HPDE6-E6E7 (cell line): ENCODE results near the gene UBE2D4.
"Not testable (repeated sequence)": the region's sequence is repeated elsewhere in the genome, so short reads cannot be mapped to it uniquely, and the experiment has no call there.

ENCODE experiments used
- DNase-seq: peaks from one replicate; pipeline ENCODE4 v3.0.0; 2011; ENCODE audit warnings: missing footprints; ENCODE audit errors: extremely low spot score

UBE2D4 gene

DNA sequence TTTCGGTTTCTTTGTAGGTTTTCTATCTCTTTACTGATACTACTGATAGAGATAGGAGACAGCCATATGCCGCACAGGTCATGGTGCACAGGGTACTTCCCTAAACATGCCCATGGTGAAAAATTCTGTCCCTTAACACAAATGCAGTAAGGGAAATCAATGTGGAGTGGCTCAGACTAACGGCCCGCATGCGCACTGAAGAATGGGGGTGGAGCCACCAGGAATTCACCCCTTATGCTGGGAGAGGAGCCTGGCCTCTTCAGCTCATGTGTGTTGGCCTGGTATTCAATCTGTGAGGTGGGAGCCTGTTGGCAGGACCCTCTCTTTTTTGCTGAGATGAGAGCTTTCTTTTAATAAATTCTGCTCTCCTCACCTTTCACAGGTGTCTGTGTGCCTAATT lies 11.4 kb upstream of the UBE2D4 start:
- no peak for DNase-seq

GRCh38 chr7:43915907-43916306 lies 10.3 kb upstream of the UBE2D4 start:
- DNase-seq = no peak

GRCh38 chr7:43921423-43921822 lies 4.8 kb upstream of the UBE2D4 start:
- no peak for DNase-seq

GRCh38 chr7:43922726-43923125 lies 3.5 kb upstream of the UBE2D4 start:
- DNase-seq = no peak

DNA sequence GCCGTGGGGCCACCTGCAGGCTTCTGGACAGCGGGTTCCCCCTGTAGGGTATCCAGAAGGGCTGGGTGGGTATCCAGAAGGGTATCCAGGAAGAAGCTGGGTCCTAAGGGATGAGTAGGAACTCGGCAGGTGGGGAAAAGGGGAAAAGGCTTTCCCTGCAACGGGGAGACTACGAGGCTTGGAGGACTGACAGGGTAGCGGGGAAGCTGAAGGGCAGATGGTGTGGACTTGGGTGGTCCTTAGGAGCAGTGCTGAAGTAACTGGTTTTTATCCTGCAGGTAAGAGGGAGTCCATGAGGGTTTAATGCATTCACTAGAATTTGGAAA lies 525 bp downstream of the UBE2D4 start:
- DNase-seq = no peak

- no peak for DNase-seq
Observed at GRCh38 chr7:43927810-43928209, 1.6 kb downstream of the UBE2D4 start.

- no peak for DNase-seq
Observed at GRCh38 chr7:43929529-43930457, 3.6 kb downstream of the UBE2D4 start.

DNA sequence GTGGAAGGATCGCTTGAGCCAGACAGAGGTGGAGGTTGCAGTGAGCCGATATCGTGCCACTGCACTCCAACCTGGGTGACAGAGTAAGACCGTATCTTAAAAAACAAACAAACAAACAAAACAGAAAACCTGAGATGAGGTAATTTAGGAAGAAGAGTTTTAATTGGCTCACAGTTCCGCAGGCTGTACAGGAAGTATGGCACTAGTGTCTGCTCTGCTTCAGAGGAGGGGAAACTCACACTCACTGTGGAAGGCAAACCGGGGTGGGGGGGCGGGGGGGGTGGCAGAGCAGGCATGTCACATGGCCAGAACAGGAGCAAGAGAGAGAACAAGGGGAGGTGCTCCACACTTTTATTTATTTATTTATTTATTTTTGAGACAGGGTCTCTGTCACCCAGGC lies 5.1 kb downstream of the UBE2D4 start:
- DNase-seq = no peak

DNA sequence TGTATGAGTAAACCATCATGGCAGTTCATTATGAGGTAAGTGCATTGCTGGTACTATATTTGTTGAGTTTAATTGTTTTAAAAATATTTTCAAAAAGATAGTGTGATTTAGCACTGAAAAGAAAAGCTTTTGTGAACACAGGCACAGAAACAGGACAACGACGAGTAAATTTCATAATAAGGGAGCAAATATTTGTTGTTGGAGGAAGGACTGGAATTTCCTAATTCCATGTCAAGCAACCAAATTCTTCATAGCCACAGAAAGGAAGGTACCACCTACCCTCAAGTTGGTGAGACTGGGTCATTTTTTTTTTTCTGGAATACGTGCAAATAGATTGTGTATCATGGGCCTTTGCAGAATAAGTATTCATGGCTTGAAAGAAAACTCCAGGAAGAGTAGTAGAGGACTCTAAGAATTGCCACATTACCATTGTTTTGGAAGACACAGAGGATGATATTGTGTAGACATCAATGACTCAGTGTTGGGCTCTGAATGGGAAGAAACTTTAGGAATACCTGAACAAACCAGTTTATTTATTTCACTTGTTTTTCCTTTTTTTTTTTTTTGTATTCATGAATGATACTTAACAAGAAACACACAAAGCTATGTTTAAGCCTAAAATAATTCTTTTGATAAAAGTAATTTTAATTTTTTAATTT lies 7.8 kb downstream of the UBE2D4 start:
- no peak for DNase-seq

DNA sequence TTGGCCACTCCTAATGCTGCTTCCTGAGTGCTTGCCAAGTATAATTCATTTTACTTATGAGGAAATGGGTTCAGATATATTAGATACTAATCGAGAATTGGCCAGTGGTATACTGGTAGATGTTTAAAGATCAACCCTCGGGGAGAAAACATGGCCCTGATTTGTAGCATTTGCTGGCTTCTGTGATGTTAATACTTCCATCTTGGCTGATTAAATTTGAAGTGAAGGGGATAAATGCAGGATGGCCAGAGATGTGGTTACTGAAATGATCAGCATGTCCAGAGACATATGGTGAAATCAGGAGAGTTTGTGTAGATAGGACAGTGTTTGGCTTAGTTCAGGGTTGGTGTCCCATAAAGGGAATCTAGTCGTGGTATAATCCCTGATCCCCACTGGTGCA lies 11.2 kb downstream of the UBE2D4 start:
- DNase-seq = no peak

DNA sequence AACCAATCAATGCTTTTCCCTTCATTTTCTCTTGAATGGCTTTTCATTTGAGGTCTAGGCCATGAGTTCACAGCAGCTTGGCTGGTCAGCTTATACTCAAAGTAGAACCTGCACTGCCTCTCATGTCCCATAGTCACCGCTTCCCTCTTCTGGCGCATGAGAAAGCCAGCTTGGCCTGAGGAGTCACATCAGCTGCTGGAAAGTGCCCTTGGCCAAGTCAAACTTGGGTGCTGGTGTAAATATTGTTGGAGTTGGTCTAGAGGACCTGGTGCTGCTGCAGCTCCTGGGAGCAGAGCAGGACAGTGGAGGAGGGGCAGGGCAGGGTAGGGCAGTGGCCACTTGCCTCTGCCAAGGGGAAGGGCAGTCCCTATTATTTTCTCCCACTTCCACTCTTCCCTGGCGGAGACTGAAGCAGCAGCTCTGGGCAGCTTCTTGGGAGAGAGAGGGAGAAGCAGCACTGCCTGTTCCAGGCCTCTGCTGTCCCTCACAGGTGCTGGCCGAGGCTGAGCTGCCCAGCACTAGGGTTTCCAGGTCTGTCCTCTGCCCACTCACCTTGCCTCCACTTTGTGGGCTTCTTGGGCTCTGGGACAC lies 12.8 kb downstream of the UBE2D4 start:
- no peak for DNase-seq

GRCh38 chr7:43942250-43942649 lies 16.0 kb downstream of the UBE2D4 start:
- DNase-seq = no peak

- no peak for DNase-seq
Observed at GRCh38 chr7:43942997-43943396, 16.8 kb downstream of the UBE2D4 start.

GRCh38 chr7:43943417-43944187 lies 17.4 kb downstream of the UBE2D4 start:
- no peak for DNase-seq

DNA sequence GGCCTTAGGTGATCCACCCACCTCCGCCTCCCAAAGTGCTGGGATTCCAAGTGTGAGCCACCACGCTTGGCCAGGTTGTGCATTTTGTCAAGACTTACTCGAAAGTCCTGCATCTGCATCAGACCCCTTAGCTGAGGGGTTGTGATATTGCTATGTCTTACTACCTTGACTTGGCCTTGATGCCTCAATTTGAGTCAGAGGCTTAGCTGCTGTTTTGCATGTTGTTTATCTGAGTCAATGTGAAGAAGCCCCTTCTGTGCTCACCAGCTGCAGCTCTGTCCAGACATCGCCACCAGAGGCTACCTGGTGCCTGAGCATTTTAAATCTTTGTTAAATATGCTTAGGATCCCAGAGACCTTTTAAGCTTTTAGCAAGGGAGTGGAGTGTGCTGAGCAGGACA lies 18.1 kb downstream of the UBE2D4 start:
- no peak for DNase-seq

GRCh38 chr7:43952028-43952427 lies 25.8 kb downstream of the UBE2D4 start:
- DNase-seq = no peak

DNA sequence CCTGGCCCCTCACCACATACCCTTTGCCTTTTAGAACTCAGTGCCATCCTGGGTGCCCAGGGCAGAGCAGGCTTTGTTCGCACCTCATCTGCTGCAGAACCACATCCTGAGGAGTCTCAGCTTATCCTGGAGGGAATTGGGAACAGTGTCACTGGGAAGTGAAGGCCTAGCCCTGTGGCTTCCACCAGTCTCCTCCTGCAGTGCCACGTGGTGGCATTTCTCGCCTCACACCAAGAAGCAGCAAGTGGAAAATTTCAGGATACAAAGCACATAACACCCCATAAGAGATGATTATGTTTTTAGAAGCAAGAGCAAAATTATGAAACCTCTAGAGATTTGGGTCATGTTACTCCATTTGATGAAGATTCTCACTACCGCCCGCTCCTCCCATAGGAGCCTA lies 26.8 kb downstream of the UBE2D4 start:
- DNase-seq = no peak

GRCh38 chr7:43954524-43955228 lies 28.4 kb downstream of the UBE2D4 start:
- peak; percentile 49 for DNase-seq

DNA sequence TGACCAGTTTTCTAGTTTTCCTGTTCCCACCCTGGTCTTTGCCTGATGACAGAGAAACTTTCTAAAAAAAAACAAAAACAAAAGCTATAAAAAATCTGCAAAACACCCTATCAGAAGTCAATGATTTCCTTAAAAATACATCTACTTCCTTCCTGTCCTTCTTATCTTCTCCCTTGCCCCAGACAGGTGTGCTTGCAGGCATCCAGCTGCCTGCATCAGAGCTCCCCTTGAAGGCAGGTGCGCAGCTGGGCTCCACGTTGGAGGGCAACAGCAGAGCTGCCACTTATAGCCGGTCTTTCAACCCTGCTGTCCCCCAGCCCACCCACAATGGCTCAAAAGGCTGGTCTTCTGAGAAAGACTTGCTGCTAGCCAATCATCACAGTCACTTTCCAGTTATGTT lies 29.8 kb downstream of the UBE2D4 start:
- DNase-seq = no peak

DNA sequence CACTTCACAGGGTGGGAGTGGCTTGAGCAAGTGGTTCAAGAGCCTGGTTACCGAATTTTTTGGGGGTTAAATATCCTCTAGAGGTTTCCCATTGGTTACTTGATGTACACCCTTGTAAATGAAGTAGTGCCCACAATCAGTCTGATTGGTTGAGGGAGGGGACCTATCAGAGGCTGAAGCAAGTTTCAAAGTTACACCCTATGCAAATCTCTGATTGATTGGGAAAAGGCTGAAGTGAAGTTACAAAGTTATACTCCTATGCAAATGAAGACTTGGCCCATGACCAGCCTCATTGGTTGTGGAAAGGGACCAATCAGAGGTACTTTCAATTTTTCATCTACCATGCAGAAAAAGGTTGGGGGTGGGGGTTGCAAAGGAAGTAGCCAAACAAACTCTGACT lies 34.7 kb downstream of the UBE2D4 start:
- no peak for DNase-seq

GRCh38 chr7:43966392-43966791 lies 40.2 kb downstream of the UBE2D4 start:
- not testable (repeated sequence) for DNase-seq
